CD4-positive, alpha-beta memory T cell (primary cell): ENCODE results near the gene INPP4B. TPM values are rescaled to one million over a fixed set of nuclear protein-coding genes. Genes with fewer than 3 reads are reported as not detected.
A peak's percentile ranks its signal among the peaks of the same experiment; 100 is the strongest.

Experiments
- CTCF ChIA-PET: fragments of 350-600 bp; sonication (Branson Sonifier 250); formaldehyde crosslinking; loops from one replicate; lab custom pipeline; 2021; ENCODE audit warnings: inconsistent platforms; ENCODE audit not compliant: partially characterized antibody; lab: Charles Lee
- POLR2A ChIA-PET: fragments of 350-600 bp; sonication (Branson Sonifier 250); formaldehyde crosslinking; loops from one replicate; lab custom pipeline; 2021; ENCODE audit not compliant: partially characterized antibody; lab: Charles Lee
- DNase-seq, 5 donors: peaks; one replicate each; pipeline versions ENCODE4 v3.0.0 to v3.0.0-alpha.2; 2020 to 2022; ENCODE audit warnings: mixed read lengths in 1 of 5
- H3K27ac ChIP-seq: one replicate; pipeline ENCODE4 v1.7.0; 2013; ENCODE audit warnings: low read depth, low read length
- H3K27me3 ChIP-seq: 2 replicates; pipeline ENCODE4 v1.7.0; 2013; ENCODE audit warnings: mild to moderate bottlenecking, low read length, moderate library complexity; ENCODE audit not compliant: insufficient read depth
- H3K36me3 ChIP-seq: 2 replicates; pipeline ENCODE4 v1.7.0; 2013; ENCODE audit warnings: mild to moderate bottlenecking, low read length, moderate library complexity; ENCODE audit not compliant: insufficient read depth
- H3K4me1 ChIP-seq: 2 replicates; pipeline ENCODE4 v1.7.0; 2013; ENCODE audit warnings: mild to moderate bottlenecking, low read length, moderate library complexity; ENCODE audit not compliant: insufficient read depth
- H3K4me3 ChIP-seq, 2 donors: one replicate each; pipeline ENCODE4 v1.7.0; 2013; ENCODE audit warnings: low read length in 2 of 2, mild to moderate bottlenecking in 1 of 2
- H3K9me3 ChIP-seq, 2 donors: one replicate each; pipeline ENCODE4 v1.7.0; 2013; ENCODE audit warnings: low read length in 2 of 2, control low read depth in 1 of 2; ENCODE audit not compliant: control insufficient read depth in 1 of 2
- H3K27ac Mint-ChIP-seq, 7 donors: one replicate each; pipeline ENCODE4 v1.8.0; 2020 to 2021; ENCODE audit warnings: mixed read lengths in 7 of 7, mild to moderate bottlenecking in 6 of 7, inconsistent platforms in 3 of 7, moderate library complexity in 3 of 7
- H3K27me3 Mint-ChIP-seq, 2 donors: one replicate each; pipeline ENCODE4 v1.8.0; 2020 to 2021; ENCODE audit warnings: mixed read lengths in 2 of 2
- H3K36me3 Mint-ChIP-seq, 2 donors: one replicate each; pipeline ENCODE4 v1.8.0; 2020 to 2021; ENCODE audit warnings: mixed read lengths in 2 of 2, inconsistent platforms in 1 of 2, mild to moderate bottlenecking in 1 of 2
- H3K4me1 Mint-ChIP-seq, 4 donors: one replicate each; pipeline ENCODE4 v1.8.0; 2020 to 2021; ENCODE audit warnings: mixed read lengths in 4 of 4, mild to moderate bottlenecking in 1 of 4
- H3K4me3 Mint-ChIP-seq, 8 donors: one replicate each; pipeline ENCODE4 v1.8.0; 2020 to 2021; ENCODE audit warnings: mixed read lengths in 8 of 8, mild to moderate bottlenecking in 7 of 8, moderate library complexity in 6 of 8, inconsistent platforms in 3 of 8
- H3K9me3 Mint-ChIP-seq, 8 donors: one replicate each; pipeline ENCODE4 v1.8.0; 2020 to 2021; ENCODE audit warnings: mixed read lengths in 8 of 8, mild to moderate bottlenecking in 5 of 8, inconsistent platforms in 3 of 8, moderate library complexity in 1 of 8
- intact Hi-C: fragments of 100-400 bp; cut with micrococcal nuclease; formaldehyde crosslinking; loops from one replicate; pipeline ENCODE4 v1.15.1; 2023
- polyA plus RNA-seq, 2 donors: library from polyadenylated mRNA; unstranded; fragments of 300-500 nt; fragmentation: Illumina TruSeq; gene quantifications; one replicate each; pipeline ENCODE4 v1.2.3, GENCODE V29; 2021
- total RNA-seq, 2 experiments: library from RNA; stranded (reverse); gene quantifications; one replicate each; pipeline ENCODE4 v1.2.3, GENCODE V29; 2021

INPP4B gene
- total and polyA plus RNA-seq, 4 experiments from 2014 or later: 76.7 to 112 (median 80.8) TPM

- Histone ChIP-seq H3K4me3 (no peak overlapping the region), H3K27ac (no peak overlapping the region), H3K27me3 (no peaks in the 10 kb centered on the region), H3K36me3 (no peaks in the 10 kb centered on the region), H3K4me1 (peaks cover 40% of the 10 kb centered on the region), H3K9me3 (no peaks in the 10 kb centered on the region)
- peak overlapping the region in 1 of 8 donors; percentile 16 for H3K4me3 Mint-ChIP-seq
- POLR2A ChIA-PET: interaction anchor here (0.7 to 4.8 kb wide), 5 partner anchors 10 to 159 kb away, joined by 3 to 40 read pairs (median 10); no protein-coding TSS in a partner anchor
- DNase-seq: no peak
- peaks cover 28 to 31% of the 10 kb centered on the region in 2 donors for H3K36me3 Mint-ChIP-seq
- CTCF ChIA-PET: interaction anchor here (0.7 to 2.4 kb wide), 11 partner anchors 9 to 587 kb away, joined by 3 to 9 read pairs (median 3); no protein-coding TSS in a partner anchor
- peaks cover 38 to 56% (median 45%) of the 10 kb centered on the region in 4 donors for H3K4me1 Mint-ChIP-seq
- H3K27me3 Mint-ChIP-seq: no peaks in the 10 kb centered on the region
- intact Hi-C loops: loop anchor here (2.0 kb wide), 1 partner anchor 15 kb away; no protein-coding TSS in a partner anchor
- H3K9me3 Mint-ChIP-seq: peaks cover 7 to 35% (median 22%) of the 10 kb centered on the region in 8 donors
- peak overlapping the region in 1 of 7 donors; percentile 39 for H3K27ac Mint-ChIP-seq
Measured at GRCh38 chr4:142715727-142716126, 130.4 kb downstream of the INPP4B start.

GRCh38 chr4:142713282-142714030 lies 132.6 kb downstream of the INPP4B start:
- Histone ChIP-seq H3K4me1 (peaks cover 30% of the 10 kb centered on the region), H3K27ac (no peak overlapping the region), H3K36me3 (no peaks in the 10 kb centered on the region), H3K9me3 (peaks cover 0 to 3% of the 10 kb centered on the region in 2 donors), H3K4me3 (no peak overlapping the region), H3K27me3 (no peaks in the 10 kb centered on the region)
- H3K36me3 Mint-ChIP-seq: peaks cover 43% of the 10 kb centered on the region in 2 donors
- peaks cover 11 to 55% (median 37%) of the 10 kb centered on the region in 8 donors for H3K9me3 Mint-ChIP-seq
- intact Hi-C loops: loop anchor here (1.0 to 2.0 kb wide), 2 partner anchors 9 to 13 kb away; no protein-coding TSS in a partner anchor
- no peaks in the 10 kb centered on the region for H3K27me3 Mint-ChIP-seq
- peak overlapping the region in 7 of 8 donors; percentile 43 to 75 (median 55) for H3K4me3 Mint-ChIP-seq
- ChIA-PET CTCF (interaction anchor here (0.9 to 2.3 kb wide), 10 partner anchors 10 to 431 kb away, joined by 3 to 9 read pairs (median 4); no protein-coding TSS in a partner anchor), POLR2A (interaction anchor here (0.7 to 4.8 kb wide), 7 partner anchors 11 to 314 kb away, joined by 3 to 40 read pairs (median 3); no protein-coding TSS in a partner anchor)
- H3K27ac Mint-ChIP-seq: peak overlapping the region; percentile 25 to 90 (median 81)
- no peak for DNase-seq
- peaks cover 42 to 58% (median 49%) of the 10 kb centered on the region in 4 donors for H3K4me1 Mint-ChIP-seq

- intact Hi-C loops: no loop called here
- H3K36me3 Mint-ChIP-seq: peaks cover 26 to 28% of the 10 kb centered on the region in 2 donors
- no peaks in the 10 kb centered on the region for H3K36me3 ChIP-seq
- no peaks in the 10 kb centered on the region for H3K27me3 Mint-ChIP-seq
- ChIA-PET CTCF (interaction anchor here (1.0 kb wide), 1 partner anchor 141 kb away, joined by 3 read pairs; no protein-coding TSS in a partner anchor), POLR2A (interaction anchor here (1.2 to 4.6 kb wide), 4 partner anchors 10 to 354 kb away, joined by 6 to 25 read pairs (median 12); no protein-coding TSS in a partner anchor)
- H3K4me3 ChIP-seq: no peak overlapping the region
- DNase-seq: no peak
- H3K4me1 Mint-ChIP-seq: peaks cover 25 to 30% (median 26%) of the 10 kb centered on the region in 4 donors
- peaks cover 0 to 15% of the 10 kb centered on the region in 2 donors for H3K9me3 ChIP-seq
- peaks cover 65% of the 10 kb centered on the region for H3K4me1 ChIP-seq
- H3K9me3 Mint-ChIP-seq: peaks cover 6 to 38% (median 26%) of the 10 kb centered on the region in 8 donors
- no peak overlapping the region for H3K4me3 Mint-ChIP-seq
- peak overlapping the region in 1 of 7 donors; percentile 70 for H3K27ac Mint-ChIP-seq
- H3K27ac ChIP-seq: no peak overlapping the region
- H3K27me3 ChIP-seq: no peaks in the 10 kb centered on the region
Measured at GRCh38 chr4:142708231-142708630, 137.9 kb downstream of the INPP4B start.

GRCh38 chr4:142707401-142707800 lies 138.7 kb downstream of the INPP4B start:
- Histone ChIP-seq H3K27ac (no peak overlapping the region), H3K36me3 (no peaks in the 10 kb centered on the region), H3K4me1 (peaks cover 68% of the 10 kb centered on the region), H3K27me3 (no peaks in the 10 kb centered on the region), H3K4me3 (peak overlapping the region; percentile 7 to 11), H3K9me3 (peaks cover 0 to 15% of the 10 kb centered on the region in 2 donors)
- Mint-ChIP-seq H3K27ac (peak overlapping the region in 1 of 7 donors; percentile 71), H3K4me1 (peaks cover 18 to 23% (median 21%) of the 10 kb centered on the region in 4 donors), H3K36me3 (peaks cover 19 to 24% of the 10 kb centered on the region in 2 donors), H3K4me3 (peak overlapping the region in 2 of 8 donors; percentile 9 to 57), H3K9me3 (peaks cover 6 to 33% (median 23%) of the 10 kb centered on the region in 8 donors), H3K27me3 (no peaks in the 10 kb centered on the region)
- intact Hi-C loops: no loop called here
- POLR2A ChIA-PET: interaction anchor here (1.0 to 4.6 kb wide), 5 partner anchors 10 to 439 kb away, joined by 3 to 25 read pairs (median 9); no protein-coding TSS in a partner anchor
- no peak for DNase-seq
- CTCF ChIA-PET: interaction anchor here (1.0 kb wide), 1 partner anchor 140 kb away, joined by 3 read pairs; no protein-coding TSS in a partner anchor

GRCh38 chr4:142706381-142706780 lies 139.7 kb downstream of the INPP4B start:
- Mint-ChIP-seq H3K36me3 (peaks cover 16 to 21% of the 10 kb centered on the region in 2 donors), H3K27ac (no peak overlapping the region), H3K4me1 (peaks cover 20 to 23% (median 21%) of the 10 kb centered on the region in 4 donors), H3K27me3 (no peaks in the 10 kb centered on the region), H3K4me3 (no peak overlapping the region), H3K9me3 (peaks cover 6 to 28% (median 21%) of the 10 kb centered on the region in 8 donors)
- Histone ChIP-seq H3K4me1 (peaks cover 78% of the 10 kb centered on the region), H3K27ac (no peak overlapping the region), H3K4me3 (peak overlapping the region in 1 of 2 donors; percentile 2), H3K36me3 (no peaks in the 10 kb centered on the region), H3K27me3 (no peaks in the 10 kb centered on the region), H3K9me3 (peaks cover 0 to 15% of the 10 kb centered on the region in 2 donors)
- ChIA-PET POLR2A (interaction anchor here (0.8 to 4.6 kb wide), 6 partner anchors 9 to 302 kb away, joined by 3 to 25 read pairs (median 10); no protein-coding TSS in a partner anchor), CTCF (interaction anchor here (0.9 to 2.3 kb wide), 4 partner anchors 9 to 423 kb away, joined by 3 to 11 read pairs (median 6); no protein-coding TSS in a partner anchor)
- intact Hi-C loops: no loop called here
- DNase-seq: no peak

GRCh38 chr4:142705820-142706219 lies 140.3 kb downstream of the INPP4B start:
- no peaks in the 10 kb centered on the region for H3K36me3 ChIP-seq
- intact Hi-C loops: no loop called here
- Mint-ChIP-seq H3K27ac (no peak overlapping the region), H3K4me3 (no peak overlapping the region), H3K36me3 (peaks cover 12 to 16% of the 10 kb centered on the region in 2 donors), H3K4me1 (peaks cover 22 to 24% (median 23%) of the 10 kb centered on the region in 4 donors), H3K9me3 (peaks cover 4 to 23% (median 17%) of the 10 kb centered on the region in 8 donors), H3K27me3 (no peaks in the 10 kb centered on the region)
- peaks cover 79% of the 10 kb centered on the region for H3K4me1 ChIP-seq
- peaks cover 0 to 15% of the 10 kb centered on the region in 2 donors for H3K9me3 ChIP-seq
- H3K27me3 ChIP-seq: no peaks in the 10 kb centered on the region
- ChIA-PET CTCF (interaction anchor here (0.8 to 2.3 kb wide), 6 partner anchors 9 to 423 kb away, joined by 3 to 11 read pairs (median 3); no protein-coding TSS in a partner anchor), POLR2A (interaction anchor here (1.4 to 4.6 kb wide), 5 partner anchors 9 to 300 kb away, joined by 4 to 25 read pairs (median 11); no protein-coding TSS in a partner anchor)
- no peak for DNase-seq
- H3K27ac ChIP-seq: no peak overlapping the region
- peak overlapping the region in 1 of 2 donors; percentile 15 for H3K4me3 ChIP-seq
